B cell (primary cell): ENCODE results near the gene GRIP2. TPM values are rescaled to one million over a fixed set of nuclear protein-coding genes. Genes with fewer than 3 reads are reported as not detected.

Experiments
- ATAC-seq: fragments of 200-7000 bp; cut with Tn5 transposase; one replicate; pipeline ENCODE4 v1.10.0; 2021; ENCODE audit warnings: low read depth, mild to moderate bottlenecking, moderate number of reproducible peaks, moderate library complexity
- CTCF ChIA-PET: fragments of 350-600 bp; sonication (Branson Sonifier 250); formaldehyde crosslinking; loops from one replicate; lab custom pipeline; 2021; ENCODE audit warnings: antibody characterized with exemption, inconsistent platforms; lab: Charles Lee
- POLR2A ChIA-PET: fragments of 350-600 bp; sonication (Branson Sonifier 250); formaldehyde crosslinking; loops from one replicate; lab custom pipeline; 2021; ENCODE audit warnings: antibody characterized with exemption; lab: Charles Lee
- DNase-seq: peaks from one replicate; pipeline ENCODE4 v3.0.0; 2013
- H2AFZ ChIP-seq: 2 replicates; pipeline ENCODE4 v1.6.1; 2012; ENCODE audit warnings: mild to moderate bottlenecking, low read depth, low read length; ENCODE audit not compliant: insufficient read depth, poor library complexity, severe bottlenecking
- H3K27ac ChIP-seq, 2 donors: 1 replicate in 1 of 2; 2 replicates in 1 of 2; pipeline ENCODE4 v1.5.1; 2012 to 2013; ENCODE audit warnings: low read length in 2 of 2, mild to moderate bottlenecking in 2 of 2, moderate library complexity in 1 of 2
- H3K27me3 ChIP-seq, 4 experiments: fragments of 200-600 bp in 1 of 4; sonication (generic) in 1 of 4; replicated peaks in 1 of 4; 1 replicate in 2 of 4; 2 replicates in 2 of 4; pipeline versions ENCODE4 v1.6.1 to v1.7.0; 2013 to 2016; ENCODE audit warnings: low read length in 3 of 4, mild to moderate bottlenecking in 2 of 4, mixed read lengths in 1 of 4, moderate library complexity in 1 of 4; ENCODE audit not compliant: insufficient read depth in 4 of 4, control insufficient read depth in 3 of 4; ENCODE audit errors: control extremely low read depth in 1 of 4
- H3K36me3 ChIP-seq, 2 experiments: replicated peaks in 1 of 2; 1 replicate in 1 of 2; 2 replicates in 1 of 2; pipeline versions ENCODE4 v1.6.1 to v1.7.1; 2013; ENCODE audit warnings: low read length in 1 of 2; ENCODE audit not compliant: insufficient read depth in 2 of 2, control insufficient read depth in 1 of 2; ENCODE audit errors: control extremely low read depth in 1 of 2, extremely low read depth in 1 of 2
- H3K4me1 ChIP-seq, 2 donors: fragments of 200-600 bp in 1 of 2; sonication (generic) in 1 of 2; 1 replicate in 1 of 2; 2 replicates in 1 of 2; pipeline versions ENCODE4 v1.5.1 to v1.6.1; 2013 to 2017; ENCODE audit warnings: low read length in 2 of 2; ENCODE audit not compliant: control insufficient read depth in 2 of 2, insufficient read depth in 2 of 2
- H3K4me2 ChIP-seq: replicated peaks from 2 replicates; pipeline ENCODE3; 2012; ENCODE audit warnings: mild to moderate bottlenecking, low read depth, low read length; ENCODE audit not compliant: poor library complexity, severe bottlenecking
- H3K4me3 ChIP-seq, 5 experiments: fragments of 200-600 bp in 1 of 5; sonication (generic) in 1 of 5; 1 replicate in 3 of 5; 2 replicates in 2 of 5; pipeline versions ENCODE4 v1.5.1 to v1.7.0; 2011 to 2016; ENCODE audit warnings: low read length in 4 of 5, mild to moderate bottlenecking in 4 of 5, low read depth in 2 of 5, control low read depth in 1 of 5, moderate library complexity in 1 of 5; ENCODE audit not compliant: insufficient read depth in 1 of 5; ENCODE audit errors: control extremely low read depth in 1 of 5, extremely low read depth in 1 of 5
- H3K79me2 ChIP-seq: fragments of 200-600 bp; sonication (generic); one replicate; pipeline ENCODE4 v1.6.0; 2016; ENCODE audit warnings: low read length; ENCODE audit not compliant: control insufficient read depth, insufficient read depth
- H3K9ac ChIP-seq: fragments of 200-600 bp; sonication (generic); 2 replicates; pipeline ENCODE4 v1.6.1; 2017; ENCODE audit warnings: mild to moderate bottlenecking, low read length, moderate library complexity
- H3K9me3 ChIP-seq, 3 donors: one replicate each; pipeline versions ENCODE4 v1.6.1 to v1.7.1; 2013; ENCODE audit warnings: low read length in 2 of 3; ENCODE audit not compliant: control insufficient read depth in 2 of 3, insufficient read depth in 1 of 3; ENCODE audit errors: control extremely low read depth in 1 of 3
- H4K20me1 ChIP-seq: 2 replicates; pipeline ENCODE4 v1.6.0; 2012; ENCODE audit warnings: mild to moderate bottlenecking, low read length; ENCODE audit not compliant: insufficient read depth, control insufficient read depth, poor library complexity, severe bottlenecking
- H3K27ac Mint-ChIP-seq: one replicate; pipeline ENCODE4 v1.8.0; 2021; ENCODE audit warnings: mixed read lengths
- H3K27me3 Mint-ChIP-seq: one replicate; pipeline ENCODE4 v1.8.0; 2021; ENCODE audit warnings: mixed read lengths
- H3K4me1 Mint-ChIP-seq: one replicate; pipeline ENCODE4 v1.8.0; 2021; ENCODE audit warnings: mixed read lengths
- H3K4me3 Mint-ChIP-seq: one replicate; pipeline ENCODE4 v1.8.0; 2021; ENCODE audit warnings: mixed read lengths
- H3K9me3 Mint-ChIP-seq: one replicate; pipeline ENCODE4 v1.8.0; 2022; ENCODE audit warnings: mixed read lengths; ENCODE audit not compliant: insufficient read depth
- CTCF ChIP-seq: fragments of 200-600 bp; IDR thresholded peaks from one replicate; pipeline ENCODE4 v1.8.0; 2022; ENCODE audit warnings: antibody characterized with exemption, mild to moderate bottlenecking
- EZH2 ChIP-seq: IDR thresholded peaks from 2 replicates; pipeline ENCODE4 v1.6.1; 2012; ENCODE audit warnings: borderline replicate concordance, low read depth, mild to moderate bottlenecking, moderate library complexity, low read length; ENCODE audit not compliant: insufficient read depth, poor library complexity, severe bottlenecking
- WGBS: methylation state at CpG from one replicate; pipeline ENCODE4 v1.1.5; 2013; ENCODE audit warnings: missing lambda C conversion rate; ENCODE audit not compliant: insufficient coverage; 5-methylcytosine and 5-hydroxymethylcytosine counted together
- intact Hi-C: fragments of 100-400 bp; cut with micrococcal nuclease; formaldehyde crosslinking; loops from one replicate; pipeline ENCODE4 v1.10.0; 2022
- polyA plus RNA-seq: library from polyadenylated mRNA; depleted of rRNA; stranded (reverse); fragments of >200 nt; gene quantifications from 2 replicates; pipeline ENCODE4 v1.2.3, GENCODE V29; 2012
- total RNA-seq, 2 donors: library from RNA; stranded (reverse); fragments of 120-200 nt in 1 of 2; gene quantifications; 1 replicate in 1 of 2; 2 replicates in 1 of 2; pipeline versions ENCODE4 v1.2.3 to v1.2.4, GENCODE V29; 2013 to 2022

Gene GRIP2
- total and polyA plus RNA-seq, 2 donors (not counting 1 experiment from before 2014, with no cell fraction given), result not detected

DNA sequence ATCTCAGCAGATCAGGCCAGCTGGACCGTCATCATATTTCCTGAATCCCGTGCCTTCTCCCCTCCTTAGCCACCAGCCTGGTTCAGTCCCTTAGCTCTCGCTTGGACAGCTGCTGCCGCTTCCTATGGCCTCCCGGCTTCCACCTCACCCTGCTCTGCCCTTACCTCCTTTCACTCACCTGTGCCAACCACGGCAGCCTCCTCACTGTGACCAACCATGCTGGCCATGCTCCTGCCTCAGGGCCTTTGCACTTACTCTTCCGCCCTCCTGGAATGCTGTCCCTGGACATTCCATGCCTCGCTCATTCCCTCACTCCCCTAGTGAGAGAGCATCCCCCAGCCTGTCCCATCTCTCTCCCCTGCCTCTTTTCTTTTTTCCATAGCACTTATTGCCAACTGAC, 19.2 kb downstream of the GRIP2 start:
- Histone ChIP-seq H3K36me3 (no peaks in the 10 kb centered on the region), H3K79me2 (no peaks in the 10 kb centered on the region), H3K9ac (no peak overlapping the region), H3K27me3 (no peaks in the 10 kb centered on the region), H4K20me1 (no peaks in the 10 kb centered on the region), H3K27ac (no peak overlapping the region), H2AFZ (no peak overlapping the region), H3K4me3 (no peak overlapping the region), H3K9me3 (no peaks in the 10 kb centered on the region), H3K4me1 (no peaks in the 10 kb centered on the region), H3K4me2 (no peak overlapping the region)
- Mint-ChIP-seq H3K27me3 (peaks cover 12% of the 10 kb centered on the region), H3K4me3 (no peak overlapping the region), H3K27ac (no peak overlapping the region), H3K4me1 (no peaks in the 10 kb centered on the region), H3K9me3 (no peaks in the 10 kb centered on the region)
- POLR2A ChIA-PET, result no interaction called here
- ATAC-seq, result no peak
- no peak for TF ChIP-seq EZH2
- DNase-seq, result no peak
- intact Hi-C loops, result no loop called here
- 89% methylated on average over 8 of the region's 8 CpGs for WGBS
- CTCF ChIA-PET, result no interaction called here

DNA sequence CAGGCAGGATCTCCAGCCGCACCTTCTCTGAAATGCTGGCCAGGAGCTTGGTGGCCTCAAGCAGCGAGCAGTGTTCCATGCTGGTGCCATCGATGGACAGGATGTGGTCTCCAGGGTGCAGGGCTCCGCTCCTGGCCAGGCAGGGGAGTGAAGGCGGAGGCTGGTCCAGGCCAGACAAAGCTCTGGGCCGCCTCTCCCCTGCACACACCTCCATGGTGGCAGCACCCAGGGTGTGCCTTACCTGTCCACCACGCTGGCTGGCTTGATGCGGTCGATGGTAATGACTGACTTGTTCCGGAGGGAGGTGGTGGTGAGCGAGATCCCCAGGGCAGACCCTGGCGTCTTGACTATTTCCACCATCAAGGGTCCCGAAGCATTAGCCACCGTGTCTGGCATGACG, 20.0 kb downstream of the GRIP2 start:
- CTCF ChIA-PET, result no interaction called here
- no peak for TF ChIP-seq CTCF
- no peak for TF ChIP-seq EZH2
- peaks cover 12% of the 10 kb centered on the region for H3K27me3 Mint-ChIP-seq

More for the DNA sequence above, 20.0 kb downstream of the GRIP2 start:
- Histone ChIP-seq H3K79me2 (no peaks in the 10 kb centered on the region), H2AFZ (no peak overlapping the region), H3K9ac (no peak overlapping the region), H3K4me2 (no peak overlapping the region), H3K27me3 (no peaks in the 10 kb centered on the region), H3K4me3 (no peak overlapping the region), H3K9me3 (no peaks in the 10 kb centered on the region), H4K20me1 (no peaks in the 10 kb centered on the region), H3K4me1 (no peaks in the 10 kb centered on the region), H3K36me3 (no peaks in the 10 kb centered on the region), H3K27ac (no peak overlapping the region)
- POLR2A ChIA-PET, result no interaction called here
- DNase-seq (no peak), ATAC-seq (no peak)
- H3K4me3 Mint-ChIP-seq, result no peak overlapping the region
- no peaks in the 10 kb centered on the region for H3K9me3 Mint-ChIP-seq
- intact Hi-C loops, result no loop called here
- no peaks in the 10 kb centered on the region for H3K4me1 Mint-ChIP-seq
- WGBS, result 91% methylated on average over 15 of the region's 15 CpGs
- no peak overlapping the region for H3K27ac Mint-ChIP-seq
